OCI-LY1 (cell line): ENCODE results near the gene SRPRB.

Experiments used
- CTCF ChIP-seq: fragments of 200-600 bp; sonication (generic), shearing (Covaris generic); IDR thresholded peaks from 2 replicates; pipeline ENCODE4 v1.5.1; 2017; ENCODE audit warnings: mild to moderate bottlenecking, antibody characterized with exemption, low read length, moderate library complexity, mixed read lengths
- EZH2 ChIP-seq: fragments of 200-600 bp; sonication (generic), shearing (Covaris generic); IDR thresholded peaks from 2 replicates; pipeline ENCODE4 v1.8.0; 2017; ENCODE audit warnings: borderline replicate concordance, mixed run types, mild to moderate bottlenecking, antibody characterized with exemption, low read length, moderate library complexity, mixed read lengths

DNA sequence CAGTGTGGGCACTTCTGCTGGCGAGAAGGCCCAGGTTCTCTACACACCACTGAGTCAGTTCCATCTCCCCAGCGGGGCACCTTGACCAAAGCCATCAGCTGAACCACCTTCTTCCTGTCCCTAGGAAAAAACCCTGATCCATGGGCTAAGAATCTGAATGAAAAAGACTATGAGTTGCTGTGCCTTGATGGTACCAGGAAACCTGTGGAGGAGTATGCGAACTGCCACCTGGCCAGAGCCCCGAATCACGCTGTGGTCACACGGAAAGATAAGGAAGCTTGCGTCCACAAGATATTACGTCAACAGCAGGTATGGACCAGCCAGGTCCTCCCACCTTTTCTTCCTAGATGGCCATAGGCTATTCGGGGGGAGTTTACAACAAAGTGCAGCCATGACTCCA is 30.3 kb upstream of the SRPRB start:
- no peak for TF ChIP-seq CTCF
- TF ChIP-seq EZH2: no peak
